Activated CD4-positive, alpha-beta T cell treated with anti-CD3 and anti-CD28 coated beads, Interleukin-2, amount 10 ng/mL, durations not matched to agents 7 days and 5 days (primary cell): ENCODE measurements around the gene CFAP100. TPM values are rescaled to one million over a fixed set of nuclear protein-coding genes. Genes with fewer than 3 reads are reported as not detected.

Source experiments
- CTCF ChIA-PET: fragments of 350-600 bp; sonication (Branson Sonifier 250); formaldehyde crosslinking; loops from one replicate; lab custom pipeline; 2021; ENCODE audit warnings: antibody characterized with exemption; lab: Charles Lee
- POLR2A ChIA-PET: fragments of 350-600 bp; sonication (Branson Sonifier 250); formaldehyde crosslinking; loops from one replicate; lab custom pipeline; 2021; ENCODE audit warnings: antibody characterized with exemption; lab: Charles Lee
- DNase-seq: peaks from one replicate; pipeline ENCODE4 v3.0.0-alpha.2; 2020
- H3K27ac Mint-ChIP-seq: one replicate; pipeline ENCODE4 v1.8.0; 2021; ENCODE audit warnings: mild to moderate bottlenecking, moderate library complexity, mixed read lengths
- H3K27me3 Mint-ChIP-seq: one replicate; pipeline ENCODE4 v1.8.0; 2021; ENCODE audit warnings: mixed read lengths
- H3K36me3 Mint-ChIP-seq: one replicate; pipeline ENCODE4 v1.8.0; 2021; ENCODE audit warnings: low read depth, mixed read lengths
- H3K4me1 Mint-ChIP-seq: one replicate; pipeline ENCODE4 v1.8.0; 2021; ENCODE audit warnings: mixed read lengths
- H3K4me3 Mint-ChIP-seq: one replicate; pipeline ENCODE4 v1.8.0; 2021; ENCODE audit warnings: mild to moderate bottlenecking, moderate library complexity, mixed read lengths
- H3K9me3 Mint-ChIP-seq: one replicate; pipeline ENCODE4 v1.8.0; 2021; ENCODE audit warnings: mixed read lengths
- total RNA-seq, 2 experiments: library from RNA; stranded (reverse); gene quantifications; one replicate each; pipeline ENCODE4 v1.2.3, GENCODE V29; 2021

The CFAP100 gene
- total RNA-seq, 2 experiments from 2014 or later, result not detected

GRCh38 chr3:126476166-126477060 is 81.7 kb downstream of the CFAP100 start:
- ChIA-PET POLR2A (interaction anchor here (0.7 kb wide), 1 partner anchor 343 kb away, joined by 5 read pairs; no protein-coding TSS in a partner anchor), CTCF (interaction anchor here (1.1 to 2.4 kb wide), 3 partner anchors 11 to 17 kb away, joined by 3 to 14 read pairs (median 3); no protein-coding TSS in a partner anchor)
- H3K4me3 Mint-ChIP-seq, result peak overlapping the region; percentile 68
- H3K9me3 Mint-ChIP-seq, result no peaks in the 10 kb centered on the region
- H3K27ac Mint-ChIP-seq, result peak overlapping the region; percentile 86
- H3K27me3 Mint-ChIP-seq, result no peaks in the 10 kb centered on the region
- peaks cover 22% of the 10 kb centered on the region for H3K36me3 Mint-ChIP-seq
- peaks cover 36% of the 10 kb centered on the region for H3K4me1 Mint-ChIP-seq
- DNase-seq, result no peak

- Mint-ChIP-seq H3K27ac (no peak overlapping the region), H3K9me3 (no peaks in the 10 kb centered on the region), H3K36me3 (peaks cover 20% of the 10 kb centered on the region), H3K4me1 (peaks cover 34% of the 10 kb centered on the region), H3K27me3 (no peaks in the 10 kb centered on the region), H3K4me3 (peak overlapping the region; percentile 58)
- DNase-seq, result no peak
- ChIA-PET POLR2A (no interaction called here), CTCF (interaction anchor here (1.1 kb wide), 1 partner anchor 16 kb away, joined by 3 read pairs; no protein-coding TSS in a partner anchor)
Measured at GRCh38 chr3:126477061-126477380, 82.3 kb downstream of the CFAP100 start.

- no peak for DNase-seq
- Mint-ChIP-seq H3K27me3 (no peaks in the 10 kb centered on the region), H3K36me3 (peaks cover 4% of the 10 kb centered on the region), H3K9me3 (no peaks in the 10 kb centered on the region), H3K27ac (peak overlapping the region; percentile 19), H3K4me1 (peaks cover 16% of the 10 kb centered on the region), H3K4me3 (no peak overlapping the region)
- POLR2A ChIA-PET, result no interaction called here
- CTCF ChIA-PET, result no interaction called here
Measured at GRCh38 chr3:126478581-126479310, 84.0 kb downstream of the CFAP100 start.

GRCh38 chr3:126479642-126480041 is 84.9 kb downstream of the CFAP100 start:
- CTCF ChIA-PET, result interaction anchor here (0.7 kb wide), 1 partner anchor 33 kb away, joined by 3 read pairs; no protein-coding TSS in a partner anchor
- Mint-ChIP-seq H3K4me3 (no peak overlapping the region), H3K9me3 (no peaks in the 10 kb centered on the region), H3K27ac (no peak overlapping the region), H3K4me1 (peaks cover 8% of the 10 kb centered on the region), H3K27me3 (no peaks in the 10 kb centered on the region), H3K36me3 (no peaks in the 10 kb centered on the region)
- POLR2A ChIA-PET, result no interaction called here
- no peak for DNase-seq

GRCh38 chr3:126480206-126480605 is 85.5 kb downstream of the CFAP100 start:
- H3K27me3 Mint-ChIP-seq, result no peaks in the 10 kb centered on the region
- ChIA-PET POLR2A (no interaction called here), CTCF (no interaction called here)
- no peaks in the 10 kb centered on the region for H3K36me3 Mint-ChIP-seq
- H3K9me3 Mint-ChIP-seq, result no peaks in the 10 kb centered on the region
- H3K4me1 Mint-ChIP-seq, result peaks cover 6% of the 10 kb centered on the region
- no peak overlapping the region for H3K4me3 Mint-ChIP-seq
- DNase-seq, result no peak
- no peak overlapping the region for H3K27ac Mint-ChIP-seq

- ChIA-PET POLR2A (no interaction called here), CTCF (no interaction called here)
- no peak for DNase-seq
- H3K4me3 Mint-ChIP-seq, result no peak overlapping the region
- H3K27ac Mint-ChIP-seq, result no peak overlapping the region
- peaks cover 9% of the 10 kb centered on the region for H3K4me1 Mint-ChIP-seq
- H3K9me3 Mint-ChIP-seq, result no peaks in the 10 kb centered on the region
- H3K36me3 Mint-ChIP-seq, result no peaks in the 10 kb centered on the region
- no peaks in the 10 kb centered on the region for H3K27me3 Mint-ChIP-seq
Measured at GRCh38 chr3:126480861-126481260, 86.2 kb downstream of the CFAP100 start.

- H3K9me3 Mint-ChIP-seq, result no peaks in the 10 kb centered on the region
- H3K36me3 Mint-ChIP-seq, result no peaks in the 10 kb centered on the region
- H3K4me1 Mint-ChIP-seq, result peaks cover 12% of the 10 kb centered on the region
- ChIA-PET CTCF (no interaction called here), POLR2A (no interaction called here)
- no peak overlapping the region for H3K27ac Mint-ChIP-seq
- no peak for DNase-seq
- no peak overlapping the region for H3K4me3 Mint-ChIP-seq
- H3K27me3 Mint-ChIP-seq, result no peaks in the 10 kb centered on the region
Measured at GRCh38 chr3:126481808-126482502, 87.2 kb downstream of the CFAP100 start.

GRCh38 chr3:126482503-126483255 is 88.0 kb downstream of the CFAP100 start:
- Mint-ChIP-seq H3K27ac (no peak overlapping the region), H3K27me3 (no peaks in the 10 kb centered on the region), H3K4me1 (peaks cover 17% of the 10 kb centered on the region), H3K4me3 (no peak overlapping the region), H3K9me3 (no peaks in the 10 kb centered on the region), H3K36me3 (no peaks in the 10 kb centered on the region)
- ChIA-PET POLR2A (no interaction called here), CTCF (interaction anchor here (0.6 kb wide), 1 partner anchor 841 kb away, joined by 3 read pairs; no protein-coding TSS in a partner anchor)
- no peak for DNase-seq

- peaks cover 17% of the 10 kb centered on the region for H3K4me1 Mint-ChIP-seq
- no peak overlapping the region for H3K27ac Mint-ChIP-seq
- CTCF ChIA-PET, result interaction anchor here (0.6 kb wide), 2 partner anchors 207 to 841 kb away, joined by 3 read pairs; no protein-coding TSS in a partner anchor
- no peak for DNase-seq
- H3K27me3 Mint-ChIP-seq, result no peaks in the 10 kb centered on the region
- POLR2A ChIA-PET, result no interaction called here
- H3K36me3 Mint-ChIP-seq, result no peaks in the 10 kb centered on the region
- H3K4me3 Mint-ChIP-seq, result no peak overlapping the region
- H3K9me3 Mint-ChIP-seq, result no peaks in the 10 kb centered on the region
Measured at GRCh38 chr3:126483321-126483761, 88.6 kb downstream of the CFAP100 start.

GRCh38 chr3:126484148-126484547 is 89.4 kb downstream of the CFAP100 start:
- no peak for DNase-seq
- POLR2A ChIA-PET, result no interaction called here

GRCh38 chr3:126484662-126485061 is 90.0 kb downstream of the CFAP100 start:
- CTCF ChIA-PET, result interaction anchor here (1.2 kb wide), 1 partner anchor 9 kb away, joined by 3 read pairs; no protein-coding TSS in a partner anchor
- no peaks in the 10 kb centered on the region for H3K36me3 Mint-ChIP-seq
- H3K9me3 Mint-ChIP-seq, result no peaks in the 10 kb centered on the region
- H3K27ac Mint-ChIP-seq, result no peak overlapping the region
- H3K4me1 Mint-ChIP-seq, result peaks cover 17% of the 10 kb centered on the region
- DNase-seq, result no peak
- H3K27me3 Mint-ChIP-seq, result no peaks in the 10 kb centered on the region
- POLR2A ChIA-PET, result no interaction called here
- H3K4me3 Mint-ChIP-seq, result no peak overlapping the region

More at GRCh38 chr3:126484148-126484547, 89.4 kb downstream of the CFAP100 start:
- no peak overlapping the region for H3K4me3 Mint-ChIP-seq
- no peaks in the 10 kb centered on the region for H3K9me3 Mint-ChIP-seq
- no peaks in the 10 kb centered on the region for H3K36me3 Mint-ChIP-seq
- H3K4me1 Mint-ChIP-seq, result peaks cover 17% of the 10 kb centered on the region
- no peaks in the 10 kb centered on the region for H3K27me3 Mint-ChIP-seq
- H3K27ac Mint-ChIP-seq, result peak overlapping the region; percentile 22
- CTCF ChIA-PET, result interaction anchor here (0.6 to 1.2 kb wide), 2 partner anchors 10 to 206 kb away, joined by 3 read pairs; no protein-coding TSS in a partner anchor
